ENCODE measurements around the gene UBE2B.
A peak's percentile ranks its signal among the peaks of the same experiment; 100 is the strongest.
"Not testable (repeated sequence)": the region's sequence is repeated elsewhere in the genome, so short reads cannot be mapped to it uniquely, and the experiment has no call there.

The UBE2B gene

DNA sequence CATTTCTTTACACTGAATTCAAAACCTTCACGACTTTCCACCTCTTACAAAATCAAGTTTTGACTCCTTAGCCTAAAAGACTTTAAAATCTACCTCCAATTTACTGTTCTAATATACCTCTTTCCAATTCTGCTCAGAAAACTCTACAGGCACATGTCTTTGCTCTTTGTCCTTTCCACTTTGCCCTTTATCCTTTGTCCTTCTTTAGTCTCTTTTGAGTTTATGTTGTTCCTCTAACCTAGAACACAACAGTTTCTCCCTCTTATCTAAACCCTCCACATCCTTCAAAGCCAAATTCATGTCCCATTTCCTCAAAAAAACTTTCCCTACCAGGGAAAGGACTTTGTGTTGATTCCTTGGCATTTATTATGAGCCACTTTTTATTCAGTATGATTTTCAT, 5.8 kb upstream of the UBE2B start:
- TF ChIP-seq ZFP3 (CRISPR knock-in tag; IDR thresholded peaks at IDR 0.05) (no peak), SNAI2 (CRISPR knock-in tag; IDR thresholded peaks at IDR 0.05) (no peak), GLIS3 (CRISPR knock-in tag; IDR thresholded peaks at IDR 0.05) (no peak), OSR1 (CRISPR knock-in tag; IDR thresholded peaks at IDR 0.05) (no peak)
- no peak for ATAC-seq

DNA sequence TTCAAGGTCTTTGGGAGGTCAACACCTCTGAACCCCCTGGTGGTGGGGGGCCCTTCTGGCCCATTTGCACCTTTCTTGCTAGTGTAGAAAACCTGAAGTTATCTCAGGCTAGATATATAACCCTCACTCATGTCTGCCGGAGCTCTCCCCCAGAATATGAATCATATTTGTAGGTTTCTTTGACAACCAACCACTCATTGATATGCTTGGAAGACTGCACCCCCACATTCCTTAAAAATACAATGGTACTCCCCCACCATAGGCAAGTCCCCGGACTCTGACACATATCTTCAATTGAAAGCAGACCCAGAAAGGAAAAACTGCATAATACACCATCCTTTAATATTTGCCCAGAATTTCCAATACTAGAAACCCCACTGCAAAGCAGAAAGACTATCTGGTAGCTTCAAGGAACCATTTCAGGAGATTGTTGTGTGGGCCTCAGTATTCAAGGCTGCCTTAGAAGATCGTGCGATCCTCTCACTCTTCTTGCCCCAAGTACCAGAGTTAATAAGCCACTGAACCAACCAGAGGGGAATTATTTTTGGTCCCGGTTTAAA, 978 bp upstream of the UBE2B start:
- ATAC-seq: peak; percentile 5

DNA sequence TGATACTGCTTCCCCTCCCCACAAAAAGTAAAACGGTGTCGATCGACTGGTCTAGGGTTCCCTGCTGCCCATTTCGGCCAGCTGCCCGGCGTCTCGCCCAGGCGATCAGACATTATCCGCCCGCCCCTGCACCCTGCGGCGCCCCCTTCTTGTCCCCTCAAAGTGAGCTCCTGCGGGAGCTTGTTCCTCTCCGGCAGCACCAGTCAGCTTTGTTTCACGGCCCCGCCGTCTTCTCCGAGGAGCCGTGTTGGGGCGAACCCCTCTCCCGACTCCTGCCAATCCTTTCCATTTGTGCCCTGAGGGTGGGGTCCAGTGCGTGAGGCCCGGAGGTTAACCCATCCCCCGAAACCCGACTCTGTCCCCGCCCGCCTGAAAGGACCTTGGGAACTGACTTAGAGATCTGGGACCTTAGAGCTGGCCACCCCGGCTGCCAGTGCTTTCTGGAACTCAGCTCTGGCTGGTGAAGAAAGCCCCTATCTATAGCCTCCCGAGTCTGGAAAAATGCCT, 518 bp downstream of the UBE2B start:
- TF ChIP-seq SNAI2 (CRISPR knock-in tag; IDR thresholded peaks at IDR 0.05) (no peak), ZFP3 (CRISPR knock-in tag; IDR thresholded peaks at IDR 0.05) (no peak), TCF4 (CRISPR knock-in tag; IDR thresholded peaks at IDR 0.05; ENCODE audit: borderline replicate concordance) (no peak), PPARA (CRISPR knock-in tag; IDR thresholded peaks at IDR 0.05; ENCODE audit: borderline replicate concordance) (no peak)
- TF ChIP-seq, protein P1, sequence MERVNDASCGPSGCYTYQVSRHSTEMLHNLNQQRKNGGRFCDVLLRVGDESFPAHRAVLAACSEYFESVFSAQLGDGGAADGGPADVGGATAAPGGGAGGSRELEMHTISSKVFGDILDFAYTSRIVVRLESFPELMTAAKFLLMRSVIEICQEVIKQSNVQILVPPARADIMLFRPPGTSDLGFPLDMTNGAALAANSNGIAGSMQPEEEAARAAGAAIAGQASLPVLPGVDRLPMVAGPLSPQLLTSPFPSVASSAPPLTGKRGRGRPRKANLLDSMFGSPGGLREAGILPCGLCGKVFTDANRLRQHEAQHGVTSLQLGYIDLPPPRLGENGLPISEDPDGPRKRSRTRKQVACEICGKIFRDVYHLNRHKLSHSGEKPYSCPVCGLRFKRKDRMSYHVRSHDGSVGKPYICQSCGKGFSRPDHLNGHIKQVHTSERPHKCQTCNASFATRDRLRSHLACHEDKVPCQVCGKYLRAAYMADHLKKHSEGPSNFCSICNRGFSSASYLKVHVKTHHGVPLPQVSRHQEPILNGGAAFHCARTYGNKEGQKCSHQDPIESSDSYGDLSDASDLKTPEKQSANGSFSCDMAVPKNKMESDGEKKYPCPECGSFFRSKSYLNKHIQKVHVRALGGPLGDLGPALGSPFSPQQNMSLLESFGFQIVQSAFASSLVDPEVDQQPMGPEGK (CRISPR knock-in tag; IDR thresholded peaks at IDR 0.05; ENCODE audit: borderline replicate concordance): no peak

More for the DNA sequence above, 978 bp upstream of the UBE2B start:
- TF ChIP-seq ZFP30 (CRISPR knock-in tag; IDR thresholded peaks at IDR 0.05) (no peak), ESRRG (CRISPR knock-in tag; IDR thresholded peaks at IDR 0.05) (no peak), RARB (CRISPR knock-in tag; IDR thresholded peaks at IDR 0.05) (no peak)
- TF ChIP-seq, protein P1 (CRISPR knock-in tag; IDR thresholded peaks at IDR 0.05; ENCODE audit: borderline replicate concordance): no peak
- TF ChIP-seq, protein P2, sequence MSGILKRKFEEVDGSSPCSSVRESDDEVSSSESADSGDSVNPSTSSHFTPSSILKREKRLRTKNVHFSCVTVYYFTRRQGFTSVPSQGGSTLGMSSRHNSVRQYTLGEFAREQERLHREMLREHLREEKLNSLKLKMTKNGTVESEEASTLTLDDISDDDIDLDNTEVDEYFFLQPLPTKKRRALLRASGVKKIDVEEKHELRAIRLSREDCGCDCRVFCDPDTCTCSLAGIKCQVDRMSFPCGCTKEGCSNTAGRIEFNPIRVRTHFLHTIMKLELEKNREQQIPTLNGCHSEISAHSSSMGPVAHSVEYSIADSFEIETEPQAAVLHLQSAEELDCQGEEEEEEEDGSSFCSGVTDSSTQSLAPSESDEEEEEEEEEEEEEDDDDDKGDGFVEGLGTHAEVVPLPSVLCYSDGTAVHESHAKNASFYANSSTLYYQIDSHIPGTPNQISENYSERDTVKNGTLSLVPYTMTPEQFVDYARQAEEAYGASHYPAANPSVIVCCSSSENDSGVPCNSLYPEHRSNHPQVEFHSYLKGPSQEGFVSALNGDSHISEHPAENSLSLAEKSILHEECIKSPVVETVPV (CRISPR knock-in tag; IDR thresholded peaks at IDR 0.05): no peak

DNA sequence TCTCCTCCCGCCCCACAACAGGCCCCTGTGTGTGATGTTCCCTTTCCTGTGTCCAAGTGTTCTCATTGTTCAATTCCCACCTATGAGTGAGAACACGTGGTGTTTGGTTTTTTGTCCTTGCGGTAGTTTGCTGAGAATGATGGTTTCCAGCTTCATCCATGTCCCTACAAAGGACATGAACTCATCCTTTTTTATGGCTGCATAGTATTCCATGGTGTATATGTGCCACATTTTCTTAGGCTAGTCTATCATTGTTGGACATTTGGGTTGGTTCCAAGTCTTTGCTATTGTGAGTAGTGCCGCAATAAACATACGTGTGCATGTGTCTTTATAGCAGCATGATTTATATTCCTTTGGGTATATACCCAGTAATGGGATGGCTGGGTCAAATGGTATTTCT, 2.3 kb downstream of the UBE2B start:
- ATAC-seq: not testable (repeated sequence)

More for the DNA sequence above, 518 bp downstream of the UBE2B start:
- ATAC-seq: peak; percentile 53

DNA sequence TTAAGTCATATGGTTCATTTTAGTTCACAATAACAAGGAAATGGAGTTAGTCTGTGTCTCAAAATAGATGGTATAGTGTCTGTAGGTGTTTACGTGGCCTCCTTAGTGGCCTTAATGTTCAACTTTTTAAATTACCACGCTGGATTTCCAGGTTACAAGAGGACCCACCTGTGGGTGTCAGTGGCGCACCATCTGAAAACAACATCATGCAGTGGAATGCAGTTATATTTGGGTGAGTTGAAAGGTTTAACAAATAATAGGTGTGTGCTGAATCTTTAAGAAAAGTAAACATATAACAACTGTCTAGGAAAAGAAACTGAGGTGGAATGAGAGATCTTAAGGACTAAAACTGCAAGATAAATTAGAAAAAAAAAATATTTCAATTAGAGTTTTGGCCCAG, 2.9 kb downstream of the UBE2B start:
- ATAC-seq: no peak
- no peak for TF ChIP-seq PPARA (CRISPR knock-in tag; IDR thresholded peaks at IDR 0.05; ENCODE audit: borderline replicate concordance)
- no peak for TF ChIP-seq CSDC2 (CRISPR knock-in tag; IDR thresholded peaks at IDR 0.05)
- TF ChIP-seq ESRRG (CRISPR knock-in tag; IDR thresholded peaks at IDR 0.05): no peak
- no peak for TF ChIP-seq ZFP3 (CRISPR knock-in tag; IDR thresholded peaks at IDR 0.05)
- TF ChIP-seq, protein P3, sequence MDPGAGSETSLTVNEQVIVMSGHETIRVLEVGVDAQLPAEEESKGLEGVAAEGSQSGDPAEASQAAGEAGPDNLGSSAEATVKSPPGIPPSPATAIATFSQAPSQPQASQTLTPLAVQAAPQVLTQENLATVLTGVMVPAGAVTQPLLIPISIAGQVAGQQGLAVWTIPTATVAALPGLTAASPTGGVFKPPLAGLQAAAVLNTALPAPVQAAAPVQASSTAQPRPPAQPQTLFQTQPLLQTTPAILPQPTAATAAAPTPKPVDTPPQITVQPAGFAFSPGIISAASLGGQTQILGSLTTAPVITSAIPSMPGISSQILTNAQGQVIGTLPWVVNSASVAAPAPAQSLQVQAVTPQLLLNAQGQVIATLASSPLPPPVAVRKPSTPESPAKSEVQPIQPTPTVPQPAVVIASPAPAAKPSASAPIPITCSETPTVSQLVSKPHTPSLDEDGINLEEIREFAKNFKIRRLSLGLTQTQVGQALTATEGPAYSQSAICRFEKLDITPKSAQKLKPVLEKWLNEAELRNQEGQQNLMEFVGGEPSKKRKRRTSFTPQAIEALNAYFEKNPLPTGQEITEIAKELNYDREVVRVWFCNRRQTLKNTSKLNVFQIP (CRISPR knock-in tag; IDR thresholded peaks at IDR 0.05; ENCODE audit: borderline replicate concordance, low read depth): no peak
- no peak for TF ChIP-seq TCF4 (CRISPR knock-in tag; IDR thresholded peaks at IDR 0.05; ENCODE audit: borderline replicate concordance)
- no peak for TF ChIP-seq BACH2 (CRISPR knock-in tag; IDR thresholded peaks at IDR 0.05; ENCODE audit: borderline replicate concordance)
- TF ChIP-seq SNAI2 (CRISPR knock-in tag; IDR thresholded peaks at IDR 0.05): no peak
- no peak for TF ChIP-seq OSR1 (CRISPR knock-in tag; IDR thresholded peaks at IDR 0.05)
- no peak for TF ChIP-seq ARNTL (CRISPR knock-in tag; IDR thresholded peaks at IDR 0.05; ENCODE audit: borderline replicate concordance, low read depth)
- TF ChIP-seq, protein P2 (CRISPR knock-in tag; IDR thresholded peaks at IDR 0.05): no peak
- no peak for TF ChIP-seq ZNF70 (CRISPR knock-in tag; IDR thresholded peaks at IDR 0.05)
- TF ChIP-seq, protein P1 (CRISPR knock-in tag; IDR thresholded peaks at IDR 0.05; ENCODE audit: borderline replicate concordance): no peak
- TF ChIP-seq ZNF565 (CRISPR knock-in tag; conservative IDR thresholded peaks at IDR 0.05; ENCODE audit: low read depth): no peak
- no peak for TF ChIP-seq ZNF8 (CRISPR knock-in tag; IDR thresholded peaks at IDR 0.05)
- TF ChIP-seq, protein P4, sequence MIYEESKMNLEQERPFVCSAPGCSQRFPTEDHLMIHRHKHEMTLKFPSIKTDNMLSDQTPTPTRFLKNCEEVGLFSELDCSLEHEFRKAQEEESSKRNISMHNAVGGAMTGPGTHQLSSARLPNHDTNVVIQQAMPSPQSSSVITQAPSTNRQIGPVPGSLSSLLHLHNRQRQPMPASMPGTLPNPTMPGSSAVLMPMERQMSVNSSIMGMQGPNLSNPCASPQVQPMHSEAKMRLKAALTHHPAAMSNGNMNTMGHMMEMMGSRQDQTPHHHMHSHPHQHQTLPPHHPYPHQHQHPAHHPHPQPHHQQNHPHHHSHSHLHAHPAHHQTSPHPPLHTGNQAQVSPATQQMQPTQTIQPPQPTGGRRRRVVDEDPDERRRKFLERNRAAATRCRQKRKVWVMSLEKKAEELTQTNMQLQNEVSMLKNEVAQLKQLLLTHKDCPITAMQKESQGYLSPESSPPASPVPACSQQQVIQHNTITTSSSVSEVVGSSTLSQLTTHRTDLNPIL (CRISPR knock-in tag; IDR thresholded peaks at IDR 0.05; ENCODE audit: low read depth): no peak
